ENCODE results near the gene CRABP1. TPM values are rescaled to one million over a fixed set of nuclear protein-coding genes. Genes with fewer than 3 reads are reported as not detected.
A peak's percentile ranks its signal among the peaks of the same experiment; 100 is the strongest.

Gene CRABP1
- total RNA-seq, 1 experiment from 2014 or later = 444 TPM

DNA sequence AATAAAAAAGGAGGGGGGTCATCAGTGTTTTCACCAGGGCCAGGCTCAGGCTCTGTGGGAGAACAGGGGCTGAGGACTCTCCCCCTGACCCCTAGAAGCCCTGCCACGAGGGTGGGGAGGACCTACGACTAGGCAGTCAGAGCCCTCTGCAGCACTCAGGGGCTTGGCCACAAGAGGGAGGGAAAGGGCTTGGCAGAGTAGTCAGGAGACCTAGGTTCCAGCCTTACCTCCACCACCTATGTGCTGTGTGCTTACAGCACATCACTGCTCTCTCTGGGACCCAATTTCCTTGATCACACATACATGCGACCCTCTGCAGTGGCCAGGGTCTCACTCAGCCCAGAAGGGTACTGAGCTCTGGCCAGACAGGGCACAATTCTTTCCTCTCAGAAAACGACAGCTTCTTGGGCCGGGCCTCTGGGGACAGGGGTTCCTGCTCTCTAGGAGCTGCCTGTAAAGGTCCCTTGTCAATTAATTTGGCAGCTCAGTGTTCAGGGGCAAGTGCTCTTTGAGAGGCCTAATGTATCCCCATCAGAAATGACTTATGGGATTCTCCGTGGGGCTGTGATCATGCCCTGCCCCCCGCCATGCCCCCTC is 24.4 kb upstream of the CRABP1 start:
- Mint-ChIP-seq H3K4me3 (no peak overlapping the region), H3K27ac (peak overlapping the region; percentile 95), H3K9me3 (no peaks in the 10 kb centered on the region), H3K27me3 (ENCODE audit: low read depth) (no peaks in the 10 kb centered on the region), H3K4me1 (peaks cover 36% of the 10 kb centered on the region), H3K36me3 (no peaks in the 10 kb centered on the region)
- POLR2A ChIA-PET = no interaction called here
- CTCF ChIA-PET = interaction anchor here (0.7 to 3.2 kb wide), 22 partner anchors 8 to 323 kb away, joined by 3 to 31 read pairs (median 6); partner anchors contain the start of genes CHRNA5, CRABP1, IREB2 and SKIC8
- DNase-seq (ENCODE audit: low spot score) = peak; percentile 75
- TF ChIP-seq ZNF232 (CRISPR knock-in tag; IDR thresholded peaks at IDR 0.05) (no peak), SP1 (CRISPR knock-in tag; conservative IDR thresholded peaks at IDR 0.05) (0 out of 2 replicates have a peak, but pooled peaks have one; percentile 22)
- TF ChIP-seq, protein P1, sequence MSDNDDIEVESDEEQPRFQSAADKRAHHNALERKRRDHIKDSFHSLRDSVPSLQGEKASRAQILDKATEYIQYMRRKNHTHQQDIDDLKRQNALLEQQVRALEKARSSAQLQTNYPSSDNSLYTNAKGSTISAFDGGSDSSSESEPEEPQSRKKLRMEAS (CRISPR knock-in tag; IDR thresholded peaks at IDR 0.05) = no peak
- TF ChIP-seq, protein P2, sequence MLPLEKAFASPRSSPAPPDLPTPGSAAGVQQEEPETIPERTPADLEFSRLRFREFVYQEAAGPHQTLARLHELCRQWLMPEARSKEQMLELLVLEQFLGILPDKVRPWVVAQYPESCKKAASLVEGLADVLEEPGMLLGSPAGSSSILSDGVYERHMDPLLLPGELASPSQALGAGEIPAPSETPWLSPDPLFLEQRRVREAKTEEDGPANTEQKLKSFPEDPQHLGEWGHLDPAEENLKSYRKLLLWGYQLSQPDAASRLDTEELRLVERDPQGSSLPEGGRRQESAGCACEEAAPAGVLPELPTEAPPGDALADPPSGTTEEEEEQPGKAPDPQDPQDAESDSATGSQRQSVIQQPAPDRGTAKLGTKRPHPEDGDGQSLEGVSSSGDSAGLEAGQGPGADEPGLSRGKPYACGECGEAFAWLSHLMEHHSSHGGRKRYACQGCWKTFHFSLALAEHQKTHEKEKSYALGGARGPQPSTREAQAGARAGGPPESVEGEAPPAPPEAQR (CRISPR knock-in tag; IDR thresholded peaks at IDR 0.05) = no peak
- peak; percentile 91 for ATAC-seq

DNA sequence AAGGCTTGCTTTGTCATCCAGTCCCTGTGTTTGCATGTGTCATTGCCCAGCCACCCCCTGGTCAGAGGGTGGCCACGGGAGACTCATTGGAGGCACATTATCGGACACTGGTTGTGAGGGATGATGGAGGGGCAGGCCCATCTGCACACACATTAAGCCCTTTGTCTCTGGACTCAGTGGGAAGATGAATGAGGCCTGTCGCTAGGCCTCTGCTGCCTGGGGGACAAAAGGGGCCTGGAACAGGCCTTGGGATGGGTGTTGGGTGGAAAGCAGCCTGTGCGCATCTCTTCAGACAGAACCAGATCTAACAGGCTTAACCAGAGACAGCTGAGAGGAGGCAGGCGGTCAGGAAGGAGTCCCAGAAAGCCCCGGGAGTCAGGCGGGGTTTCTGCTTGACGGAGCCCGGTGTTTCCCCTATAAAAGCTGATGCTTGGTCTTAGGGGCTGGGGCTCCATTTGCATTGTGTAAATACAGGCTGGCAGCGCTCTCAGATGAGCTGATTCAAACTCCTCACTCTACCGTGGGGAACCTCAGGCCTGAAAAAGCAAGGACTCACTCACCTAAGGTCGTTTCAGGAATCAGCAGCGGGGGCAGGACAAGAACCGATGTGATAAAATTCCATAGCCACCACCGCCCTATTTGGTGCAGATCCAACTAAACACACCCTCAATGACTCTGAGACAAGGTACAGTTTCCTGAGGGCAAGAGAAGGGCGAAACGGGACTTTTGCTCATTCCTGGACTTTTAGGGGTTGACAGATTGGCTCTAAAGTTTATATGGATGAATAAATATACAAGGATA is 23.7 kb upstream of the CRABP1 start:
- peak; percentile 59 for DNase-seq (ENCODE audit: low spot score)
- TF ChIP-seq, protein P3, sequence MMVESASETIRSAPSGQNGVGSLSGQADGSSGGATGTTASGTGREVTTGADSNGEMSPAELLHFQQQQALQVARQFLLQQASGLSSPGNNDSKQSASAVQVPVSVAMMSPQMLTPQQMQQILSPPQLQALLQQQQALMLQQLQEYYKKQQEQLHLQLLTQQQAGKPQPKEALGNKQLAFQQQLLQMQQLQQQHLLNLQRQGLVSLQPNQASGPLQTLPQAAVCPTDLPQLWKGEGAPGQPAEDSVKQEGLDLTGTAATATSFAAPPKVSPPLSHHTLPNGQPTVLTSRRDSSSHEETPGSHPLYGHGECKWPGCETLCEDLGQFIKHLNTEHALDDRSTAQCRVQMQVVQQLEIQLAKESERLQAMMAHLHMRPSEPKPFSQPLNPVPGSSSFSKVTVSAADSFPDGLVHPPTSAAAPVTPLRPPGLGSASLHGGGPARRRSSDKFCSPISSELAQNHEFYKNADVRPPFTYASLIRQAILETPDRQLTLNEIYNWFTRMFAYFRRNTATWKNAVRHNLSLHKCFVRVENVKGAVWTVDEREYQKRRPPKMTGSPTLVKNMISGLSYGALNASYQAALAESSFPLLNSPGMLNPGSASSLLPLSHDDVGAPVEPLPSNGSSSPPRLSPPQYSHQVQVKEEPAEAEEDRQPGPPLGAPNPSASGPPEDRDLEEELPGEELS (CRISPR knock-in tag; IDR thresholded peaks at IDR 0.05) = no peak
- TF ChIP-seq, protein P4, sequence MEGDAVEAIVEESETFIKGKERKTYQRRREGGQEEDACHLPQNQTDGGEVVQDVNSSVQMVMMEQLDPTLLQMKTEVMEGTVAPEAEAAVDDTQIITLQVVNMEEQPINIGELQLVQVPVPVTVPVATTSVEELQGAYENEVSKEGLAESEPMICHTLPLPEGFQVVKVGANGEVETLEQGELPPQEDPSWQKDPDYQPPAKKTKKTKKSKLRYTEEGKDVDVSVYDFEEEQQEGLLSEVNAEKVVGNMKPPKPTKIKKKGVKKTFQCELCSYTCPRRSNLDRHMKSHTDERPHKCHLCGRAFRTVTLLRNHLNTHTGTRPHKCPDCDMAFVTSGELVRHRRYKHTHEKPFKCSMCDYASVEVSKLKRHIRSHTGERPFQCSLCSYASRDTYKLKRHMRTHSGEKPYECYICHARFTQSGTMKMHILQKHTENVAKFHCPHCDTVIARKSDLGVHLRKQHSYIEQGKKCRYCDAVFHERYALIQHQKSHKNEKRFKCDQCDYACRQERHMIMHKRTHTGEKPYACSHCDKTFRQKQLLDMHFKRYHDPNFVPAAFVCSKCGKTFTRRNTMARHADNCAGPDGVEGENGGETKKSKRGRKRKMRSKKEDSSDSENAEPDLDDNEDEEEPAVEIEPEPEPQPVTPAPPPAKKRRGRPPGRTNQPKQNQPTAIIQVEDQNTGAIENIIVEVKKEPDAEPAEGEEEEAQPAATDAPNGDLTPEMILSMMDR (IDR thresholded peaks at IDR 0.05) = no peak
- TF ChIP-seq, protein P5, sequence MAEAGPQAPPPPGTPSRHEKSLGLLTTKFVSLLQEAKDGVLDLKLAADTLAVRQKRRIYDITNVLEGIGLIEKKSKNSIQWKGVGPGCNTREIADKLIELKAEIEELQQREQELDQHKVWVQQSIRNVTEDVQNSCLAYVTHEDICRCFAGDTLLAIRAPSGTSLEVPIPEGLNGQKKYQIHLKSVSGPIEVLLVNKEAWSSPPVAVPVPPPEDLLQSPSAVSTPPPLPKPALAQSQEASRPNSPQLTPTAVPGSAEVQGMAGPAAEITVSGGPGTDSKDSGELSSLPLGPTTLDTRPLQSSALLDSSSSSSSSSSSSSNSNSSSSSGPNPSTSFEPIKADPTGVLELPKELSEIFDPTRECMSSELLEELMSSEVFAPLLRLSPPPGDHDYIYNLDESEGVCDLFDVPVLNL (CRISPR knock-in tag; IDR thresholded peaks at IDR 0.05; ENCODE audit: borderline replicate concordance, low read depth) = no peak
- TF ChIP-seq SOX15 (CRISPR knock-in tag; IDR thresholded peaks at IDR 0.05) (no peak), KAT7 (CRISPR knock-in tag; IDR thresholded peaks at IDR 0.05; ENCODE audit: borderline replicate concordance) (no peak), FOXK1 (CRISPR knock-in tag; IDR thresholded peaks at IDR 0.05) (no peak), ZNF263 (CRISPR knock-in tag; IDR thresholded peaks at IDR 0.05; ENCODE audit: low read depth) (no peak), PRRX2 (CRISPR knock-in tag; IDR thresholded peaks at IDR 0.05) (no peak)
- TF ChIP-seq, protein P6, sequence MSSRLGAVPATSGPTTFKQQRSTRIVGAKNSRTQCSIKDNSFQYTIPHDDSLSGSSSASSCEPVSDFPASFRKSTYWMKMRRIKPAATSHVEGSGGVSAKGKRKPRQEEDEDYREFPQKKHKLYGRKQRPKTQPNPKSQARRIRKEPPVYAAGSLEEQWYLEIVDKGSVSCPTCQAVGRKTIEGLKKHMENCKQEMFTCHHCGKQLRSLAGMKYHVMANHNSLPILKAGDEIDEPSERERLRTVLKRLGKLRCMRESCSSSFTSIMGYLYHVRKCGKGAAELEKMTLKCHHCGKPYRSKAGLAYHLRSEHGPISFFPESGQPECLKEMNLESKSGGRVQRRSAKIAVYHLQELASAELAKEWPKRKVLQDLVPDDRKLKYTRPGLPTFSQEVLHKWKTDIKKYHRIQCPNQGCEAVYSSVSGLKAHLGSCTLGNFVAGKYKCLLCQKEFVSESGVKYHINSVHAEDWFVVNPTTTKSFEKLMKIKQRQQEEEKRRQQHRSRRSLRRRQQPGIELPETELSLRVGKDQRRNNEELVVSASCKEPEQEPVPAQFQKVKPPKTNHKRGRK (CRISPR knock-in tag; IDR thresholded peaks at IDR 0.05; ENCODE audit: borderline replicate concordance) = no peak
- TF ChIP-seq, protein P7, sequence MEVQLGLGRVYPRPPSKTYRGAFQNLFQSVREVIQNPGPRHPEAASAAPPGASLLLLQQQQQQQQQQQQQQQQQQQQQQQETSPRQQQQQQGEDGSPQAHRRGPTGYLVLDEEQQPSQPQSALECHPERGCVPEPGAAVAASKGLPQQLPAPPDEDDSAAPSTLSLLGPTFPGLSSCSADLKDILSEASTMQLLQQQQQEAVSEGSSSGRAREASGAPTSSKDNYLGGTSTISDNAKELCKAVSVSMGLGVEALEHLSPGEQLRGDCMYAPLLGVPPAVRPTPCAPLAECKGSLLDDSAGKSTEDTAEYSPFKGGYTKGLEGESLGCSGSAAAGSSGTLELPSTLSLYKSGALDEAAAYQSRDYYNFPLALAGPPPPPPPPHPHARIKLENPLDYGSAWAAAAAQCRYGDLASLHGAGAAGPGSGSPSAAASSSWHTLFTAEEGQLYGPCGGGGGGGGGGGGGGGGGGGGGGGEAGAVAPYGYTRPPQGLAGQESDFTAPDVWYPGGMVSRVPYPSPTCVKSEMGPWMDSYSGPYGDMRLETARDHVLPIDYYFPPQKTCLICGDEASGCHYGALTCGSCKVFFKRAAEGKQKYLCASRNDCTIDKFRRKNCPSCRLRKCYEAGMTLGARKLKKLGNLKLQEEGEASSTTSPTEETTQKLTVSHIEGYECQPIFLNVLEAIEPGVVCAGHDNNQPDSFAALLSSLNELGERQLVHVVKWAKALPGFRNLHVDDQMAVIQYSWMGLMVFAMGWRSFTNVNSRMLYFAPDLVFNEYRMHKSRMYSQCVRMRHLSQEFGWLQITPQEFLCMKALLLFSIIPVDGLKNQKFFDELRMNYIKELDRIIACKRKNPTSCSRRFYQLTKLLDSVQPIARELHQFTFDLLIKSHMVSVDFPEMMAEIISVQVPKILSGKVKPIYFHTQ (CRISPR knock-in tag; IDR thresholded peaks at IDR 0.05) = no peak
- TF ChIP-seq, protein P8, sequence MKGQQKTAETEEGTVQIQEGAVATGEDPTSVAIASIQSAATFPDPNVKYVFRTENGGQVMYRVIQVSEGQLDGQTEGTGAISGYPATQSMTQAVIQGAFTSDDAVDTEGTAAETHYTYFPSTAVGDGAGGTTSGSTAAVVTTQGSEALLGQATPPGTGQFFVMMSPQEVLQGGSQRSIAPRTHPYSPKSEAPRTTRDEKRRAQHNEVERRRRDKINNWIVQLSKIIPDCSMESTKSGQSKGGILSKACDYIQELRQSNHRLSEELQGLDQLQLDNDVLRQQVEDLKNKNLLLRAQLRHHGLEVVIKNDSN (CRISPR knock-in tag; IDR thresholded peaks at IDR 0.05) = no peak
- TF ChIP-seq, protein P9, sequence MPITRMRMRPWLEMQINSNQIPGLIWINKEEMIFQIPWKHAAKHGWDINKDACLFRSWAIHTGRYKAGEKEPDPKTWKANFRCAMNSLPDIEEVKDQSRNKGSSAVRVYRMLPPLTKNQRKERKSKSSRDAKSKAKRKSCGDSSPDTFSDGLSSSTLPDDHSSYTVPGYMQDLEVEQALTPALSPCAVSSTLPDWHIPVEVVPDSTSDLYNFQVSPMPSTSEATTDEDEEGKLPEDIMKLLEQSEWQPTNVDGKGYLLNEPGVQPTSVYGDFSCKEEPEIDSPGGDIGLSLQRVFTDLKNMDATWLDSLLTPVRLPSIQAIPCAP (CRISPR knock-in tag; IDR thresholded peaks at IDR 0.05) = no peak
- TF ChIP-seq, protein P10, sequence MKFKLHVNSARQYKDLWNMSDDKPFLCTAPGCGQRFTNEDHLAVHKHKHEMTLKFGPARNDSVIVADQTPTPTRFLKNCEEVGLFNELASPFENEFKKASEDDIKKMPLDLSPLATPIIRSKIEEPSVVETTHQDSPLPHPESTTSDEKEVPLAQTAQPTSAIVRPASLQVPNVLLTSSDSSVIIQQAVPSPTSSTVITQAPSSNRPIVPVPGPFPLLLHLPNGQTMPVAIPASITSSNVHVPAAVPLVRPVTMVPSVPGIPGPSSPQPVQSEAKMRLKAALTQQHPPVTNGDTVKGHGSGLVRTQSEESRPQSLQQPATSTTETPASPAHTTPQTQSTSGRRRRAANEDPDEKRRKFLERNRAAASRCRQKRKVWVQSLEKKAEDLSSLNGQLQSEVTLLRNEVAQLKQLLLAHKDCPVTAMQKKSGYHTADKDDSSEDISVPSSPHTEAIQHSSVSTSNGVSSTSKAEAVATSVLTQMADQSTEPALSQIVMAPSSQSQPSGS (CRISPR knock-in tag; IDR thresholded peaks at IDR 0.05; ENCODE audit: borderline replicate concordance, low read depth) = no peak
- H3K27me3 Mint-ChIP-seq (ENCODE audit: low read depth) = no peaks in the 10 kb centered on the region
- H3K4me1 Mint-ChIP-seq = peaks cover 43% of the 10 kb centered on the region
- no peak overlapping the region for H3K4me3 Mint-ChIP-seq
- ATAC-seq = peak; percentile 44
- peak overlapping the region; percentile 95 for H3K27ac Mint-ChIP-seq
- CTCF ChIA-PET = interaction anchor here (0.7 to 3.2 kb wide), 27 partner anchors 9 to 322 kb away, joined by 3 to 31 read pairs (median 5); partner anchors contain the start of genes CHRNA5, CRABP1, IREB2 and SKIC8
- H3K9me3 Mint-ChIP-seq = no peaks in the 10 kb centered on the region
- POLR2A ChIA-PET = no interaction called here
- no peaks in the 10 kb centered on the region for H3K36me3 Mint-ChIP-seq
